Measurements from ENCODE around the gene MYCL. TPM values are rescaled to one million over a fixed set of nuclear protein-coding genes. Genes with fewer than 3 reads are reported as not detected.
A peak's percentile ranks its signal among the peaks of the same experiment; 100 is the strongest.

MYCL gene
- total RNA-seq, 1 donor from 2014 or later: 3.8 TPM

GRCh38 chr1:39933956-39934941 lies 32.5 kb upstream of the MYCL start:
- H3K9me3 ChIP-seq (ENCODE audit: insufficient read depth, low read depth, low read length): no peaks in the 10 kb centered on the region
- FAIRE-seq: no peak

GRCh38 chr1:39928809-39929587 lies 27.3 kb upstream of the MYCL start:
- H3K79me2 ChIP-seq (ENCODE audit: insufficient read depth, low read length): no peaks in the 10 kb centered on the region
- H3K27ac Mint-ChIP-seq (ENCODE audit: unreplicated experiment): no peak overlapping the region

More at GRCh38 chr1:39933956-39934941, 32.5 kb upstream of the MYCL start:
- Histone ChIP-seq H3K9ac (ENCODE audit: low read length) (no peak overlapping the region), H3K36me3 (ENCODE audit: insufficient read depth, low read length) (no peaks in the 10 kb centered on the region), H4K20me1 (ENCODE audit: insufficient read depth, low read length) (no peaks in the 10 kb centered on the region), H2AFZ (ENCODE audit: low read depth, low read length) (no peak overlapping the region), H3K4me1 (ENCODE audit: insufficient read depth, low read length) (no peaks in the 10 kb centered on the region), H3K27me3 (ENCODE audit: insufficient read depth, low read length) (no peaks in the 10 kb centered on the region), H3K27ac (ENCODE audit: low read depth, low read length) (no peak overlapping the region), H3K4me3 (ENCODE audit: insufficient read depth, low read depth, low read length) (no peak overlapping the region), H3K4me2 (ENCODE audit: low read length) (no peak overlapping the region), H3K79me2 (ENCODE audit: insufficient read depth, low read length) (no peaks in the 10 kb centered on the region)
- Mint-ChIP-seq H3K4me3 (ENCODE audit: unreplicated experiment) (no peak overlapping the region), H3K27ac (ENCODE audit: unreplicated experiment) (no peak overlapping the region), H3K27me3 (ENCODE audit: low read depth, unreplicated experiment) (peaks cover 25% of the 10 kb centered on the region), H3K36me3 (ENCODE audit: low read depth, unreplicated experiment) (peaks cover 4% of the 10 kb centered on the region), H3K4me1 (ENCODE audit: low read depth, unreplicated experiment) (peaks cover 2% of the 10 kb centered on the region), H3K9me3 (ENCODE audit: unreplicated experiment) (peaks cover 2% of the 10 kb centered on the region)
- no peak for TF ChIP-seq EZH2 (IDR thresholded peaks at IDR 0.05; ENCODE audit: insufficient read depth, low read length)
- no peak for TF ChIP-seq CTCF (IDR thresholded peaks at IDR 0.05; ENCODE audit: insufficient read depth, low read depth, low read length)
- DNase-seq (ENCODE audit: low read depth): peak; percentile 73

More at GRCh38 chr1:39928809-39929587, 27.3 kb upstream of the MYCL start:
- no peaks in the 10 kb centered on the region for H4K20me1 ChIP-seq (ENCODE audit: insufficient read depth, low read length)
- no peak overlapping the region for H3K4me2 ChIP-seq (ENCODE audit: low read length)
- H3K36me3 Mint-ChIP-seq (ENCODE audit: low read depth, unreplicated experiment): no peaks in the 10 kb centered on the region
- peaks cover 46% of the 10 kb centered on the region for H3K27me3 Mint-ChIP-seq (ENCODE audit: low read depth, unreplicated experiment)
- H3K4me1 ChIP-seq (ENCODE audit: insufficient read depth, low read length): peaks cover 3% of the 10 kb centered on the region
- H3K36me3 ChIP-seq (ENCODE audit: insufficient read depth, low read length): no peaks in the 10 kb centered on the region
- TF ChIP-seq EZH2 (IDR thresholded peaks at IDR 0.05; ENCODE audit: insufficient read depth, low read length) (no peak), CTCF (IDR thresholded peaks at IDR 0.05; ENCODE audit: insufficient read depth, low read depth, low read length) (no peak)
- DNase-seq (ENCODE audit: low read depth) (no peak), FAIRE-seq (no peak)
- no peaks in the 10 kb centered on the region for H3K9me3 ChIP-seq (ENCODE audit: insufficient read depth, low read depth, low read length)
- no peak overlapping the region for H3K4me3 ChIP-seq (ENCODE audit: insufficient read depth, low read depth, low read length)
- no peak overlapping the region for H3K27ac ChIP-seq (ENCODE audit: low read depth, low read length)
- no peaks in the 10 kb centered on the region for H3K4me1 Mint-ChIP-seq (ENCODE audit: low read depth, unreplicated experiment)
- H3K9me3 Mint-ChIP-seq (ENCODE audit: unreplicated experiment): peaks cover 2% of the 10 kb centered on the region
- no peak overlapping the region for H2AFZ ChIP-seq (ENCODE audit: low read depth, low read length)
- no peaks in the 10 kb centered on the region for H3K27me3 ChIP-seq (ENCODE audit: insufficient read depth, low read length)
- no peak overlapping the region for H3K4me3 Mint-ChIP-seq (ENCODE audit: unreplicated experiment)
- no peak overlapping the region for H3K9ac ChIP-seq (ENCODE audit: low read length)
